ENCODE measurements around the gene CALHM2. TPM values are rescaled to one million over a fixed set of nuclear protein-coding genes. Genes with fewer than 3 reads are reported as not detected.
A peak's percentile ranks its signal among the peaks of the same experiment; 100 is the strongest.

CALHM2 gene
- total and polyA plus RNA-seq, 2 of the 4 experiments (the other 2 are of a cell fraction): 2.5 to 7.9 TPM

DNA sequence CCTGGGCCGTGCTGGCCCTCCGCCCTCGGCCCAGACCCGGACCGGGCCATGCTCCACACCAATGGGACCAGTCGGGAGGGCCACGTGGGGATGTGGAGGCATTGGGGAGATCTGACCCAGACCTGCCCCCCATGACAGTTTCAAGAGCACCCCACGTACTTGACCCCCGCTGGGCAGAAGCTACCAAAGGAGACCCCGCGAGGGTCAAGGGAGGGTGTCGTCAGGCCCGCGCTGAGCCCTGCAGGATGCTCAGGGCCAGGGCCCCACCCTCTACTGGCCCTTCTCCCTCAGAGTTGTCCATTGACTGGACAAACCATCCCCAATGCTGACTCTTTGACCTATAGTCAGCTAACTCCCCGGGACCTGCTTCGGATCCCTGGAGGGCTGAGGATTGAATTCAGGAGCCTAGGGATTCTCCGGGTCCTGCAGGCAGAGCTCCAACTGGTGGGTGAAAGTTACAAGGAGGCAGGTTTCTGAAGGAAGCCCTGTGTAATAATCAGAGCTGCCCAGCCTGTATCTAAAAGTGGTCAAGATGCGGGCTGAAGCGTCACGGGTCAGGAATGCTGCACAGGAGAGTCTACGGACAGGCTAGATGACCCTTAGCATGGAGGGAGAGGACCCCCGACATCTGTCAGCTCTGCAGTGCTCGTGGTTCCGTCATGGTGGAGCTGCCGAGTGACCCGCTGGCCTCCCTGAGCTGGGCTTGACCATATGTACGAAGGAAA is 498 bp upstream of the CALHM2 start:
- peaks cover 8% of the 10 kb centered on the region for H3K9me1 ChIP-seq (ENCODE audit: insufficient read depth, low read length)
- peak overlapping the region; percentile 31; the same call in 1 of the 2 replicates for H4K91ac ChIP-seq (ENCODE audit: insufficient read depth, low read depth, low read length)
- H3K18ac ChIP-seq (ENCODE audit: low read depth, low read length): peak overlapping the region; percentile 71; the same call in 1 of the 2 replicates
- H3K4me2 ChIP-seq (ENCODE audit: low read depth, low read length): peak overlapping the region; percentile 86
- H4K20me1 ChIP-seq (ENCODE audit: insufficient read depth, low read length): peaks cover 9% of the 10 kb centered on the region; the same call in 1 of the 2 replicates
- no peak overlapping the region for H2BK5ac ChIP-seq (ENCODE audit: low read depth, low read length, poor library complexity, severe bottlenecking)
- H3K14ac ChIP-seq (replicated peaks; ENCODE audit: low read depth, low read length): no peak overlapping the region; the same call in 1 of the 2 replicates
- in situ Hi-C loops (cut with MboI; ENCODE audit: low sequenced_read_pairs): no loop called here
- peak overlapping the region; percentile 49 for H3K4me3 ChIP-seq (ENCODE audit: insufficient read depth, low read depth, low read length)
- H3K27ac ChIP-seq (ENCODE audit: insufficient read depth, low read length): peak overlapping the region; percentile 25; the same call in 1 of the 2 replicates
- no peak overlapping the region for H3K56ac ChIP-seq (ENCODE audit: extremely low read depth, insufficient read depth, low read length)
- H3K23ac ChIP-seq (ENCODE audit: low read depth, low read length): no peak overlapping the region
- POLR2A ChIA-PET (ENCODE audit: unreplicated experiment): interaction anchor here (0.6 kb wide), 1 partner anchor 461 kb away, joined by 12 read pairs; no protein-coding TSS in a partner anchor
- peak overlapping the region; percentile 29 to 93; a peak in 3 of 4 replicates for H4K8ac ChIP-seq (ENCODE audit: low read depth in 2 of 2, low read length in 2 of 2)
- H3K4ac ChIP-seq (ENCODE audit: low read depth, low read length): peak overlapping the region; percentile 76
- peak; percentile 2 for ATAC-seq (ENCODE audit: low read depth)
- H2BK15ac ChIP-seq (ENCODE audit: low read depth, low read length): no peak overlapping the region
- peaks cover 11% of the 10 kb centered on the region; the same call in 1 of the 2 replicates for H3K4me1 ChIP-seq (ENCODE audit: control insufficient read depth, insufficient read depth, low read length)
- DNase-seq: no peak
- no TSS peak for BruUV-seq (replicated peaks)
- H3K27me3 ChIP-seq (ENCODE audit: control insufficient read depth, insufficient read depth, low read length): no peaks in the 10 kb centered on the region
- H4K5ac ChIP-seq (ENCODE audit: low read depth, low read length): peak overlapping the region; percentile 92
- peak overlapping the region; percentile 89 for H2AK9ac ChIP-seq (replicated peaks; ENCODE audit: low read depth, low read length, poor library complexity)
- no peak overlapping the region for H2BK120ac ChIP-seq (ENCODE audit: low read depth, low read length)
- H3K9me3 ChIP-seq (ENCODE audit: control insufficient read depth, insufficient read depth, low read length): no peaks in the 10 kb centered on the region
- WGBS, 2 experiments (ENCODE audit: extremely low coverage in 2 of 2, insufficient read length in 1 of 2): 26% methylated on average over 6 of the region's 27 CpGs; no CpG with 5 or more reads in 1 of the 2 experiments
- peaks cover 0 to 28% of the 10 kb centered on the region in 2 experiments; a peak in 1 of 4 replicates for H3K79me1 ChIP-seq (ENCODE audit: low read depth in 1 of 2, low read length in 2 of 2)
- H2AFZ ChIP-seq (replicated peaks; ENCODE audit: low read length, poor library complexity): peak overlapping the region; percentile 98
- no peak overlapping the region for H2AK5ac ChIP-seq (ENCODE audit: low read depth, low read length)
- intact Hi-C loops (cut with micrococcal nuclease): no loop called here
- peak overlapping the region; percentile 43; the same call in 1 of the 2 replicates for H3K9ac ChIP-seq (ENCODE audit: low read depth, low read length)
- H3K36me3 ChIP-seq (ENCODE audit: control insufficient read depth, insufficient read depth, low read length): peaks cover 6% of the 10 kb centered on the region
- no peak overlapping the region for H2BK20ac ChIP-seq (ENCODE audit: low read depth, low read length)
- CTCF ChIA-PET: interaction anchor here (0.9 kb wide), 1 partner anchor 33 kb away, joined by 3 read pairs; no protein-coding TSS in a partner anchor
- dilution Hi-C loops (cut with HindIII; ENCODE audit: low sequenced_read_pairs, unreplicated experiment): no loop called here
- TF ChIP-seq MAFK (IDR thresholded peaks at IDR 0.05; ENCODE audit: low read depth, low read length) (no peak), FOS (IDR thresholded peaks at IDR 0.05; ENCODE audit: low read depth, low read length) (no peak), CEBPB (IDR thresholded peaks at IDR 0.05; ENCODE audit: low read depth, low read length) (no peak), NFE2L2 (IDR thresholded peaks at IDR 0.05; ENCODE audit: low read depth, low read length) (no peak), POLR2A (IDR thresholded peaks at IDR 0.05; ENCODE audit: low read depth, low read length) (no peak), RCOR1 (IDR thresholded peaks at IDR 0.05; ENCODE audit: insufficient replicate concordance, low read length) (no peak), BHLHE40 (IDR thresholded peaks at IDR 0.05; ENCODE audit: low read depth, low read length) (no peak), MAZ (IDR thresholded peaks at IDR 0.05; ENCODE audit: borderline replicate concordance, low read depth, low read length) (no peak), RAD21 (IDR thresholded peaks at IDR 0.05; ENCODE audit: low read length) (no peak), SMC3 (IDR thresholded peaks at IDR 0.05; ENCODE audit: low read depth, low read length) (no peak), RFX5 (IDR thresholded peaks at IDR 0.05; ENCODE audit: low read depth, low read length) (no peak), CHD1 (IDR thresholded peaks at IDR 0.05; ENCODE audit: low read depth, low read length) (no peak)
- TF ChIP-seq, protein P1, sequence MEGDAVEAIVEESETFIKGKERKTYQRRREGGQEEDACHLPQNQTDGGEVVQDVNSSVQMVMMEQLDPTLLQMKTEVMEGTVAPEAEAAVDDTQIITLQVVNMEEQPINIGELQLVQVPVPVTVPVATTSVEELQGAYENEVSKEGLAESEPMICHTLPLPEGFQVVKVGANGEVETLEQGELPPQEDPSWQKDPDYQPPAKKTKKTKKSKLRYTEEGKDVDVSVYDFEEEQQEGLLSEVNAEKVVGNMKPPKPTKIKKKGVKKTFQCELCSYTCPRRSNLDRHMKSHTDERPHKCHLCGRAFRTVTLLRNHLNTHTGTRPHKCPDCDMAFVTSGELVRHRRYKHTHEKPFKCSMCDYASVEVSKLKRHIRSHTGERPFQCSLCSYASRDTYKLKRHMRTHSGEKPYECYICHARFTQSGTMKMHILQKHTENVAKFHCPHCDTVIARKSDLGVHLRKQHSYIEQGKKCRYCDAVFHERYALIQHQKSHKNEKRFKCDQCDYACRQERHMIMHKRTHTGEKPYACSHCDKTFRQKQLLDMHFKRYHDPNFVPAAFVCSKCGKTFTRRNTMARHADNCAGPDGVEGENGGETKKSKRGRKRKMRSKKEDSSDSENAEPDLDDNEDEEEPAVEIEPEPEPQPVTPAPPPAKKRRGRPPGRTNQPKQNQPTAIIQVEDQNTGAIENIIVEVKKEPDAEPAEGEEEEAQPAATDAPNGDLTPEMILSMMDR (conservative IDR thresholded peaks at IDR 0.05; ENCODE audit: low read depth, low read length): no peak
- TF ChIP-seq, protein P2, sequence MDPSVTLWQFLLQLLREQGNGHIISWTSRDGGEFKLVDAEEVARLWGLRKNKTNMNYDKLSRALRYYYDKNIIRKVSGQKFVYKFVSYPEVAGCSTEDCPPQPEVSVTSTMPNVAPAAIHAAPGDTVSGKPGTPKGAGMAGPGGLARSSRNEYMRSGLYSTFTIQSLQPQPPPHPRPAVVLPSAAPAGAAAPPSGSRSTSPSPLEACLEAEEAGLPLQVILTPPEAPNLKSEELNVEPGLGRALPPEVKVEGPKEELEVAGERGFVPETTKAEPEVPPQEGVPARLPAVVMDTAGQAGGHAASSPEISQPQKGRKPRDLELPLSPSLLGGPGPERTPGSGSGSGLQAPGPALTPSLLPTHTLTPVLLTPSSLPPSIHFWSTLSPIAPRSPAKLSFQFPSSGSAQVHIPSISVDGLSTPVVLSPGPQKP (IDR thresholded peaks at IDR 0.05; ENCODE audit: borderline replicate concordance, low read depth, low read length): no peak
